ENCODE measurements around the gene UMOD. TPM values are rescaled to one million over a fixed set of nuclear protein-coding genes. Genes with fewer than 3 reads are reported as not detected.
A peak's percentile ranks its signal among the peaks of the same experiment; 100 is the strongest.

The UMOD gene
- total and polyA plus RNA-seq, 9 of the 15 experiments (the other 6 are each of a cell fraction or from before 2014, with no cell fraction given) = not detected

DNA sequence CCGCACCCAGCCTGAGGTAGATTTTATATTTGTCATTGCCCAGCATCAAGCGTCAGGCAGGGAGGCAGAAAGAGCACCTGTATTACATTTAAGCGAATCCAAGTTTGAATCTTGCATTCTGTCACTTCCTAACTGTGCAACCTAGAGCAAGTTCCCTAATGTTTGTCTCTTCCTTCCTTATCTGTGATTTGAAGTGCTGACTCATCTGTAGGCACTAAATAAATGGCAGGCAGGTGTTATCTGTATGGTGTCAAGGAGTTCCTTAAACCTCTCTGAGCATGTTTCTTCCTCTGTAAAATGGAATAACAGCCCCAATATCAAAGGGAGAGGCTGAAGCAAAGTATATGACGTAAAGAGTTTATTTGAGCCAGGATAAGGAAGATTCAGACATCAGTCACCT, 49.5 kb downstream of the UMOD start (continued):
- TF ChIP-seq, protein P1, sequence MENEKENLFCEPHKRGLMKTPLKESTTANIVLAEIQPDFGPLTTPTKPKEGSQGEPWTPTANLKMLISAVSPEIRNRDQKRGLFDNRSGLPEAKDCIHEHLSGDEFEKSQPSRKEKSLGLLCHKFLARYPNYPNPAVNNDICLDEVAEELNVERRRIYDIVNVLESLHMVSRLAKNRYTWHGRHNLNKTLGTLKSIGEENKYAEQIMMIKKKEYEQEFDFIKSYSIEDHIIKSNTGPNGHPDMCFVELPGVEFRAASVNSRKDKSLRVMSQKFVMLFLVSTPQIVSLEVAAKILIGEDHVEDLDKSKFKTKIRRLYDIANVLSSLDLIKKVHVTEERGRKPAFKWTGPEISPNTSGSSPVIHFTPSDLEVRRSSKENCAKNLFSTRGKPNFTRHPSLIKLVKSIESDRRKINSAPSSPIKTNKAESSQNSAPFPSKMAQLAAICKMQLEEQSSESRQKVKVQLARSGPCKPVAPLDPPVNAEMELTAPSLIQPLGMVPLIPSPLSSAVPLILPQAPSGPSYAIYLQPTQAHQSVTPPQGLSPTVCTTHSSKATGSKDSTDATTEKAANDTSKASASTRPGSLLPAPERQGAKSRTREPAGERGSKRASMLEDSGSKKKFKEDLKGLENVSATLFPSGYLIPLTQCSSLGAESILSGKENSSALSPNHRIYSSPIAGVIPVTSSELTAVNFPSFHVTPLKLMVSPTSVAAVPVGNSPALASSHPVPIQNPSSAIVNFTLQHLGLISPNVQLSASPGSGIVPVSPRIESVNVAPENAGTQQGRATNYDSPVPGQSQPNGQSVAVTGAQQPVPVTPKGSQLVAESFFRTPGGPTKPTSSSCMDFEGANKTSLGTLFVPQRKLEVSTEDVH (IDR thresholded peaks at IDR 0.05; ENCODE audit: low read depth, partially characterized antibody) = no peak
- peak in 1 of 2 experiments; percentile 64; a peak in 1 of 4 replicates for TF ChIP-seq RCOR1 (IDR thresholded peaks at IDR 0.05; ENCODE audit: borderline replicate concordance in 1 of 2, low read depth in 2 of 2, low read length in 2 of 2)

DNA sequence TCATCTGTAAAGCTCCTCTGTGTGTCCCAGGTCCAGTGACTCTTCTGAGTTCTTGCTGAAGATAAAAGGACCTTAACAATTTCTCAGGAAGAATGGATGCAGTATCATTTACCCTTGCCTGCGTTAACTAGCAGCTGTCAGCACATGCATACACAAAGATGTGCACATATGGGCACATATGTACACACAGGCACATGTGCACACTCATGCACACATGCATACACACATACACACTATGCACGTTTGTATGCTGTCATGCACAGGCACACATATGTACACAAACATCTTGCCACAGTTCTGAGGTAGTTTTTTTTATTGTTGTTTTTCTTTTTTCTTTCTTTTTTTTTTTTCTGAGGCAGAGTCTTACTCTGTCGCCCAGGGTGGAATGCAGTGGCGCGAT, 50.1 kb downstream of the UMOD start:
- no peak for FAIRE-seq

More for the DNA sequence above, 50.1 kb downstream of the UMOD start:
- H3K27ac ChIP-seq (ENCODE audit: extremely low read depth, low read depth, low read length) = no peak overlapping the region
- ATAC-seq (no peak), DNase-seq (ENCODE audit: extremely low read depth in 1 of 4, low spot score in 3 of 4) (no peak)
- WGBS (ENCODE audit: insufficient coverage, low coverage, missing lambda C conversion rate) = 0% methylated on average over 2 of the region's 5 CpGs
- H3K9me3 ChIP-seq (replicated peaks; ENCODE audit: control insufficient read depth, insufficient read depth, low read depth, low read length) = no peaks in the 10 kb centered on the region
- TF ChIP-seq, protein P2, sequence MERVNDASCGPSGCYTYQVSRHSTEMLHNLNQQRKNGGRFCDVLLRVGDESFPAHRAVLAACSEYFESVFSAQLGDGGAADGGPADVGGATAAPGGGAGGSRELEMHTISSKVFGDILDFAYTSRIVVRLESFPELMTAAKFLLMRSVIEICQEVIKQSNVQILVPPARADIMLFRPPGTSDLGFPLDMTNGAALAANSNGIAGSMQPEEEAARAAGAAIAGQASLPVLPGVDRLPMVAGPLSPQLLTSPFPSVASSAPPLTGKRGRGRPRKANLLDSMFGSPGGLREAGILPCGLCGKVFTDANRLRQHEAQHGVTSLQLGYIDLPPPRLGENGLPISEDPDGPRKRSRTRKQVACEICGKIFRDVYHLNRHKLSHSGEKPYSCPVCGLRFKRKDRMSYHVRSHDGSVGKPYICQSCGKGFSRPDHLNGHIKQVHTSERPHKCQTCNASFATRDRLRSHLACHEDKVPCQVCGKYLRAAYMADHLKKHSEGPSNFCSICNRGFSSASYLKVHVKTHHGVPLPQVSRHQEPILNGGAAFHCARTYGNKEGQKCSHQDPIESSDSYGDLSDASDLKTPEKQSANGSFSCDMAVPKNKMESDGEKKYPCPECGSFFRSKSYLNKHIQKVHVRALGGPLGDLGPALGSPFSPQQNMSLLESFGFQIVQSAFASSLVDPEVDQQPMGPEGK (CRISPR knock-in tag; IDR thresholded peaks at IDR 0.05; ENCODE audit: borderline replicate concordance) = no peak
- TF ChIP-seq ZNF232 (CRISPR knock-in tag; IDR thresholded peaks at IDR 0.05) (no peak), SP1 (CRISPR knock-in tag; IDR thresholded peaks at IDR 0.05) (no peak), ELF4 (CRISPR knock-in tag; IDR thresholded peaks at IDR 0.05) (no peak), RAD21 (CRISPR knock-in tag; conservative IDR thresholded peaks at IDR 0.05 in 1 of 2, IDR thresholded peaks at IDR 0.05 in 1 of 2) (no peak), KLF13 (tag; IDR thresholded peaks at IDR 0.05; ENCODE audit: borderline replicate concordance, low read depth) (no peak), ZNF140 (CRISPR knock-in tag; IDR thresholded peaks at IDR 0.05) (no peak), STAT5A (IDR thresholded peaks at IDR 0.05; ENCODE audit: borderline replicate concordance, low read length) (no peak), STAT5B (CRISPR knock-in tag; IDR thresholded peaks at IDR 0.05) (no peak), ZNF436 (CRISPR knock-in tag; IDR thresholded peaks at IDR 0.05) (no peak), ZNF75A (CRISPR knock-in tag; IDR thresholded peaks at IDR 0.05) (no peak), ZNF830 (CRISPR knock-in tag; IDR thresholded peaks at IDR 0.05) (no peak)
- TF ChIP-seq, protein P3, sequence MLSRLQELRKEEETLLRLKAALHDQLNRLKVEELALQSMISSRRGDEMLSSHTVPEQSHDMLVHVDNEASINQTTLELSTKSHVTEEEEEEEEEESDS (CRISPR knock-in tag; IDR thresholded peaks at IDR 0.05) = no peak
- H3K9ac ChIP-seq (ENCODE audit: insufficient read depth in 1 of 2, low read depth in 2 of 2, low read length in 2 of 2) = no peak overlapping the region
- no peaks in the 10 kb centered on the region; a peak in 1 of 5 replicates for H3K27me3 ChIP-seq (ENCODE audit: control insufficient read depth in 2 of 2, insufficient read depth in 2 of 2, low read length in 2 of 2)
- peaks cover 2 to 11% of the 10 kb centered on the region in 2 experiments; a peak in 3 of 5 replicates for H3K4me1 ChIP-seq (replicated peaks in 1 of 2; ENCODE audit: control insufficient read depth in 2 of 2, insufficient read depth in 2 of 2, low read length in 2 of 2)
- in situ Hi-C loops (cut with MboI) = loop anchor here (5.0 to 10.0 kb wide), 2 partner anchors 395 to 698 kb away; no protein-coding TSS in a partner anchor
- H3K4me2 ChIP-seq (ENCODE audit: insufficient read depth, low read length) = no peak overlapping the region
- no TSS peak for BruUV-seq (replicated peaks)
- H3K79me2 ChIP-seq (ENCODE audit: control insufficient read depth, insufficient read depth, low read length) = no peaks in the 10 kb centered on the region
- no peaks in the 10 kb centered on the region for H3K36me3 ChIP-seq (ENCODE audit: control insufficient read depth, insufficient read depth, low read length)
- ChIA-PET POLR2A (no interaction called here), CTCF (ENCODE audit: low intra/inter-chr PET ratio) (no interaction called here)
- no peaks in the 10 kb centered on the region for H3K9me1 ChIP-seq (ENCODE audit: control insufficient read depth, insufficient read depth, low read length)
- no peak overlapping the region for H3K4me3 ChIP-seq
- 0 out of 2 replicates have a peak, but pooled peaks cover 4% of the 10 kb centered on the region for H4K20me1 ChIP-seq (replicated peaks; ENCODE audit: control insufficient read depth, insufficient read depth, low read length)
- no peak overlapping the region for H2AFZ ChIP-seq (ENCODE audit: low read depth, low read length)
- intact Hi-C loops (cut with micrococcal nuclease) = no loop called here
